Erythroblast (primary cell): Measurements from ENCODE around the gene ADAM15.

Experiments
- GATA1 ChIP-seq: IDR thresholded peaks from 2 replicates; pipeline ENCODE4 v1.6.1; 2011; ENCODE audit warnings: low read depth, mild to moderate bottlenecking, control low read depth, low read length, moderate library complexity
- POLR2A ChIP-seq: IDR thresholded peaks from 2 replicates; pipeline ENCODE4 v1.6.1; 2011; ENCODE audit warnings: mild to moderate bottlenecking, low read length

DNA sequence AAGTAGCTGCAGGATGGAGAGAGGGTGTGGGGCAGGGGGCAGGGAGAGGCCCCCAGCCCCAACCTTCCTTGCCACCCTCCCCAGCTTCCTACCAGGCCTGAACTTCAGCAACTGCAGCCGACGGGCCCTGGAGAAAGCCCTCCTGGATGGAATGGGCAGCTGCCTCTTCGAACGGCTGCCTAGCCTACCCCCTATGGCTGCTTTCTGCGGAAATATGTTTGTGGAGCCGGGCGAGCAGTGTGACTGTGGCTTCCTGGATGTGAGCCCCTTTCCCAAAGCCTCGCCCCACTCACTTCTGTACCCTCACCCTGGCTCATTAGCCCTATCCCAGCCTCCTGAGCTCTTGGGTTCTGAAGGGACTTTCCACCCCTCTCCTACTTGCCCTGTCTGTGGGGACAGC lies 6.0 kb downstream of the ADAM15 start:
- no peak for TF ChIP-seq POLR2A
- no peak for TF ChIP-seq GATA1
